ENCODE measurements around the gene ELOF1.

DNA sequence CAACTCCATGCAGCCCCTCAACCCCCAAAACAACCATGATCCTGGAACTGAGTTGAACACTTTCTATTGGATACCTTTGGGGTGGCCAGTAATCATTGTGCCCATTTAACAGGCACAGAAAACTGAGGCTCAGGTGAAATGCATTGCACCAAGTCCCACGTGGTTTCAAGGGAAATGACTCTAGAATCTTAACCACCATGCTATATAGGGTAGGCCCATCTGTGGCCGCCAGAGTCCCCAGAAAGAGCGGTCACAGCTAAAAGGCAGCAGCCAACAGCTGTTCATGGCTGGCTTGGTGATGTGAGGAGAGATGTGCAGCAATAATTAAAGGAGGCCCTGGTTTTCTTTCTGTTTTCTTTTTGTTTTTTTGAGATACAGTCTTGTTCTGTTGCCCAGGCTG, 17.8 kb downstream of the ELOF1 start:
- TF ChIP-seq CTCF (IDR thresholded peaks at IDR 0.05; ENCODE audit: low read depth, low read length, poor library complexity, severe bottlenecking) (no peak), EZH2phosphoT487 (IDR thresholded peaks at IDR 0.05; ENCODE audit: borderline replicate concordance, low read length) (no peak)
